ENCODE data around the gene IRF2BP2. TPM values are rescaled to one million over a fixed set of nuclear protein-coding genes. Genes with fewer than 3 reads are reported as not detected.
A peak's percentile ranks its signal among the peaks of the same experiment; 100 is the strongest.

Gene IRF2BP2
- total and polyA plus RNA-seq, 2 of the 13 experiments (the other 11 are each of a cell fraction or from before 2014, with no cell fraction given) = 140 to 147 TPM

DNA sequence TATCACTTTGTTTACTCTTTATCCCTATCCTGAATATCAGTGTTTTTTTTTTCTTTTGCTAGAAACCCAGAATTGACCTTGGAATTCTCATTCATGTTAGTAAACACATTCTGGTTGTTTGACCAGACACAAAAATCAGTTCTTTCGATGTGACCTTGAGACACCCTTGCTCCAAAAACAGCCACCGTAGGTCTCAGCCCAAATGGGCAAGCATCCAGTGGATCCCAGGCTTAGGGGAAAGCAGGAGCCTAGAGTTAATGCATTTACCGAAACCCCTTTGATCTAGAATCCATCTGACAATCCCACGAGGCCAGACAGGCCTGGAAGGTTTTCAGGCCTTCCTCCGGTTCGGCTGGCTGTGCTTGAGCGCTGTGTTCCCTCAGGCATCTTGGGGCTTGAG is 47.6 kb downstream of the IRF2BP2 start (continued):
- TF ChIP-seq, protein P1, sequence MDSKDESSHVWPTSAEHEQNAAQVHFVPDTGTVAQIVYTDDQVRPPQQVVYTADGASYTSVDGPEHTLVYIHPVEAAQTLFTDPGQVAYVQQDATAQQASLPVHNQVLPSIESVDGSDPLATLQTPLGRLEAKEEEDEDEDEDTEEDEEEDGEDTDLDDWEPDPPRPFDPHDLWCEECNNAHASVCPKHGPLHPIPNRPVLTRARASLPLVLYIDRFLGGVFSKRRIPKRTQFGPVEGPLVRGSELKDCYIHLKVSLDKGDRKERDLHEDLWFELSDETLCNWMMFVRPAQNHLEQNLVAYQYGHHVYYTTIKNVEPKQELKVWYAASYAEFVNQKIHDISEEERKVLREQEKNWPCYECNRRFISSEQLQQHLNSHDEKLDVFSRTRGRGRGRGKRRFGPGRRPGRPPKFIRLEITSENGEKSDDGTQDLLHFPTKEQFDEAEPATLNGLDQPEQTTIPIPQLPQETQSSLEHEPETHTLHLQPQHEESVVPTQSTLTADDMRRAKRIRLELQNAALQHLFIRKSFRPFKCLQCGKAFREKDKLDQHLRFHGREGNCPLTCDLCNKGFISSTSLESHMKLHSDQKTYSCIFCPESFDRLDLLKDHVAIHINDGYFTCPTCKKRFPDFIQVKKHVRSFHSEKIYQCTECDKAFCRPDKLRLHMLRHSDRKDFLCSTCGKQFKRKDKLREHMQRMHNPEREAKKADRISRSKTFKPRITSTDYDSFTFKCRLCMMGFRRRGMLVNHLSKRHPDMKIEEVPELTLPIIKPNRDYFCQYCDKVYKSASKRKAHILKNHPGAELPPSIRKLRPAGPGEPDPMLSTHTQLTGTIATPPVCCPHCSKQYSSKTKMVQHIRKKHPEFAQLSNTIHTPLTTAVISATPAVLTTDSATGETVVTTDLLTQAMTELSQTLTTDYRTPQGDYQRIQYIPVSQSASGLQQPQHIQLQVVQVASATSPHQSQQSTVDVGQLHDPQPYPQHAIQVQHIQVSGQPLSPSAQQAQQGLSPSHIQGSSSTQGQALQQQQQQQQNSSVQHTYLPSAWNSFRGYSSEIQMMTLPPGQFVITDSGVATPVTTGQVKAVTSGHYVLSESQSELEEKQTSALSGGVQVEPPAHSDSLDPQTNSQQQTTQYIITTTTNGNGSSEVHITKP (CRISPR knock-in tag; IDR thresholded peaks at IDR 0.05; ENCODE audit: low read depth) = no peak
- TF ChIP-seq, protein P2, sequence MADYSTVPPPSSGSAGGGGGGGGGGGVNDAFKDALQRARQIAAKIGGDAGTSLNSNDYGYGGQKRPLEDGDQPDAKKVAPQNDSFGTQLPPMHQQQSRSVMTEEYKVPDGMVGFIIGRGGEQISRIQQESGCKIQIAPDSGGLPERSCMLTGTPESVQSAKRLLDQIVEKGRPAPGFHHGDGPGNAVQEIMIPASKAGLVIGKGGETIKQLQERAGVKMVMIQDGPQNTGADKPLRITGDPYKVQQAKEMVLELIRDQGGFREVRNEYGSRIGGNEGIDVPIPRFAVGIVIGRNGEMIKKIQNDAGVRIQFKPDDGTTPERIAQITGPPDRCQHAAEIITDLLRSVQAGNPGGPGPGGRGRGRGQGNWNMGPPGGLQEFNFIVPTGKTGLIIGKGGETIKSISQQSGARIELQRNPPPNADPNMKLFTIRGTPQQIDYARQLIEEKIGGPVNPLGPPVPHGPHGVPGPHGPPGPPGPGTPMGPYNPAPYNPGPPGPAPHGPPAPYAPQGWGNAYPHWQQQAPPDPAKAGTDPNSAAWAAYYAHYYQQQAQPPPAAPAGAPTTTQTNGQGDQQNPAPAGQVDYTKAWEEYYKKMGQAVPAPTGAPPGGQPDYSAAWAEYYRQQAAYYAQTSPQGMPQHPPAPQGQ (CRISPR knock-in tag; IDR thresholded peaks at IDR 0.05; ENCODE audit: borderline replicate concordance) = no peak
- no peak for TF ChIP-seq ZNF562 (CRISPR knock-in tag; IDR thresholded peaks at IDR 0.05; ENCODE audit: borderline replicate concordance)
- TF ChIP-seq TBP (CRISPR knock-in tag; IDR thresholded peaks at IDR 0.05) = no peak
- TF ChIP-seq ZFYVE20 (CRISPR knock-in tag; IDR thresholded peaks at IDR 0.05; ENCODE audit: borderline replicate concordance, low read depth) = no peak
- no peak for TF ChIP-seq ZNF558 (CRISPR knock-in tag; IDR thresholded peaks at IDR 0.05; ENCODE audit: borderline replicate concordance)
- no peak for TF ChIP-seq DPF2 (CRISPR knock-in tag; IDR thresholded peaks at IDR 0.05; ENCODE audit: borderline replicate concordance, low read depth)
- TF ChIP-seq ZNF30 (CRISPR knock-in tag; IDR thresholded peaks at IDR 0.05) = no peak
- TF ChIP-seq, protein P3, sequence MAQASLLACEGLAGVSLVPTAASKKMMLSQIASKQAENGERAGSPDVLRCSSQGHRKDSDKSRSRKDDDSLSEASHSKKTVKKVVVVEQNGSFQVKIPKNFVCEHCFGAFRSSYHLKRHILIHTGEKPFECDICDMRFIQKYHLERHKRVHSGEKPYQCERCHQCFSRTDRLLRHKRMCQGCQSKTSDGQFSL (CRISPR knock-in tag; IDR thresholded peaks at IDR 0.05) = no peak
- peak; percentile 72; the same call in 1 of the 2 replicates for TF ChIP-seq RCOR2 (CRISPR knock-in tag; IDR thresholded peaks at IDR 0.05)
- TF ChIP-seq MTA1 (CRISPR knock-in tag; IDR thresholded peaks at IDR 0.05; ENCODE audit: borderline replicate concordance) = no peak
- no peak for TF ChIP-seq U2AF2 (IDR thresholded peaks at IDR 0.05; ENCODE audit: low read depth, low read length)
- TF ChIP-seq ZNF629 (CRISPR knock-in tag; conservative IDR thresholded peaks at IDR 0.05) = no peak
- TF ChIP-seq ZNF12 (CRISPR knock-in tag; IDR thresholded peaks at IDR 0.05) = no peak
- no peak for TF ChIP-seq ZBTB1 (CRISPR knock-in tag; IDR thresholded peaks at IDR 0.05; ENCODE audit: borderline replicate concordance)
- TF ChIP-seq ZNF619 (CRISPR knock-in tag; IDR thresholded peaks at IDR 0.05) = no peak
- TF ChIP-seq ATF7-NPFF (CRISPR knock-in tag; IDR thresholded peaks at IDR 0.05; ENCODE audit: low read depth) = no peak
- no peak for TF ChIP-seq ZFP41 (CRISPR knock-in tag; IDR thresholded peaks at IDR 0.05; ENCODE audit: borderline replicate concordance)
- no peak for TF ChIP-seq REPIN1 (CRISPR knock-in tag; IDR thresholded peaks at IDR 0.05; ENCODE audit: borderline replicate concordance, low read depth)
- peak; percentile 21 for TF ChIP-seq HNF4A (CRISPR knock-in tag; IDR thresholded peaks at IDR 0.05)
- TF ChIP-seq ZMYM4 (CRISPR knock-in tag; IDR thresholded peaks at IDR 0.05) = no peak; the same call in 1 of the 2 replicates
- no peak for TF ChIP-seq FOXA1 (IDR thresholded peaks at IDR 0.05)
- TF ChIP-seq FOXA1 (CRISPR knock-in tag; IDR thresholded peaks at IDR 0.05) = peak; percentile 66
- TF ChIP-seq, protein P4, sequence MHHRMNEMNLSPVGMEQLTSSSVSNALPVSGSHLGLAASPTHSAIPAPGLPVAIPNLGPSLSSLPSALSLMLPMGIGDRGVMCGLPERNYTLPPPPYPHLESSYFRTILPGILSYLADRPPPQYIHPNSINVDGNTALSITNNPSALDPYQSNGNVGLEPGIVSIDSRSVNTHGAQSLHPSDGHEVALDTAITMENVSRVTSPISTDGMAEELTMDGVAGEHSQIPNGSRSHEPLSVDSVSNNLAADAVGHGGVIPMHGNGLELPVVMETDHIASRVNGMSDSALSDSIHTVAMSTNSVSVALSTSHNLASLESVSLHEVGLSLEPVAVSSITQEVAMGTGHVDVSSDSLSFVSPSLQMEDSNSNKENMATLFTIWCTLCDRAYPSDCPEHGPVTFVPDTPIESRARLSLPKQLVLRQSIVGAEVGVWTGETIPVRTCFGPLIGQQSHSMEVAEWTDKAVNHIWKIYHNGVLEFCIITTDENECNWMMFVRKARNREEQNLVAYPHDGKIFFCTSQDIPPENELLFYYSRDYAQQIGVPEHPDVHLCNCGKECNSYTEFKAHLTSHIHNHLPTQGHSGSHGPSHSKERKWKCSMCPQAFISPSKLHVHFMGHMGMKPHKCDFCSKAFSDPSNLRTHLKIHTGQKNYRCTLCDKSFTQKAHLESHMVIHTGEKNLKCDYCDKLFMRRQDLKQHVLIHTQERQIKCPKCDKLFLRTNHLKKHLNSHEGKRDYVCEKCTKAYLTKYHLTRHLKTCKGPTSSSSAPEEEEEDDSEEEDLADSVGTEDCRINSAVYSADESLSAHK (CRISPR knock-in tag; IDR thresholded peaks at IDR 0.05; ENCODE audit: borderline replicate concordance) = no peak

All from HepG2 (cell line).